GM12872 (cell line): ENCODE data around the gene PIK3AP1.

Source experiments
- TF ChIP-seq, protein P1 (sequence below): IDR thresholded peaks from 3 replicates; pipeline ENCODE4 v1.5.1; 2011; ENCODE audit warnings: low read depth, mild to moderate bottlenecking, low read length, moderate library complexity; ENCODE audit not compliant: insufficient read depth

PIK3AP1 gene

DNA sequence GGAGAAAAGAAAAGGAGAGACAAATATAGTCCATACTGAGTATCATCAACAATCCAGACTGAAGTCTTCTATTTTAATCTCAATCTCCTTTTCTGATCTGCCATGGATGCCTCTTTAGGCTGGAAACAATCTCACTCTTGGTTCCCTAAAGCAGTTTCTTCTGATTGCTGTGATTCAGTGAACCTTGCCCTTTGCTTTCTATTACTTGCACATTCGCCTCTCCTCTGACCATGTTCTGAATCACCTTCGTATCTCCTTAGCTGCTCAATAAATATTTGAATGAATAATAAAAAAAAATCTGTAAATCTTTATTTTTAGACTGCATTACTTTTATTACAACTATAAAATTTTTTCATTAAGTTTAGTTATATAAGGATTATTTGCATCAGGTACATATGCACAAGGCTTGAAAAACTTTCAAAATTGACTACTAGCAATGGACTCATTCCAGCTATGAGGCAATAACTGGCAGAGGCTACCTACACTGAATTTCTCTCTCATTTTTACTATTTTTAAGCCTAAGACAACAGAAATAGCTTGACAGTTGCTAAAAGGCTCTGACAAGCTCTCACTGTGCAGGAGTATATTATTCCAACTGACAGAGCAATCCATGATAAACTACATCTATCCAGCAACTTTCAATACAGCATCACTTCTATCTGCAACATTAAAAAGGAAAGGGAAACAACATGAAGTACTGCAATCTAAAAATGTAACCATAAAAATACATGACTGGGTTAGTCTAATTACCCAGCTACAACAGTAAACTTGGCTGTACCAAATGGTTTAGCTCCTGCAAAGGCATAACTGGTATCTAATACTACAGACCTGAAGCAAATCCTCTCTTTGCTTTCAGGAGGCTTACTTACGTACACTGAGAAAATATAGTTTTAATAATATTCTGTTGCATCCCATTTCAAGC is 159.1 kb downstream of the PIK3AP1 start:
- TF ChIP-seq, protein P1, sequence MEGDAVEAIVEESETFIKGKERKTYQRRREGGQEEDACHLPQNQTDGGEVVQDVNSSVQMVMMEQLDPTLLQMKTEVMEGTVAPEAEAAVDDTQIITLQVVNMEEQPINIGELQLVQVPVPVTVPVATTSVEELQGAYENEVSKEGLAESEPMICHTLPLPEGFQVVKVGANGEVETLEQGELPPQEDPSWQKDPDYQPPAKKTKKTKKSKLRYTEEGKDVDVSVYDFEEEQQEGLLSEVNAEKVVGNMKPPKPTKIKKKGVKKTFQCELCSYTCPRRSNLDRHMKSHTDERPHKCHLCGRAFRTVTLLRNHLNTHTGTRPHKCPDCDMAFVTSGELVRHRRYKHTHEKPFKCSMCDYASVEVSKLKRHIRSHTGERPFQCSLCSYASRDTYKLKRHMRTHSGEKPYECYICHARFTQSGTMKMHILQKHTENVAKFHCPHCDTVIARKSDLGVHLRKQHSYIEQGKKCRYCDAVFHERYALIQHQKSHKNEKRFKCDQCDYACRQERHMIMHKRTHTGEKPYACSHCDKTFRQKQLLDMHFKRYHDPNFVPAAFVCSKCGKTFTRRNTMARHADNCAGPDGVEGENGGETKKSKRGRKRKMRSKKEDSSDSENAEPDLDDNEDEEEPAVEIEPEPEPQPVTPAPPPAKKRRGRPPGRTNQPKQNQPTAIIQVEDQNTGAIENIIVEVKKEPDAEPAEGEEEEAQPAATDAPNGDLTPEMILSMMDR, result no peak

DNA sequence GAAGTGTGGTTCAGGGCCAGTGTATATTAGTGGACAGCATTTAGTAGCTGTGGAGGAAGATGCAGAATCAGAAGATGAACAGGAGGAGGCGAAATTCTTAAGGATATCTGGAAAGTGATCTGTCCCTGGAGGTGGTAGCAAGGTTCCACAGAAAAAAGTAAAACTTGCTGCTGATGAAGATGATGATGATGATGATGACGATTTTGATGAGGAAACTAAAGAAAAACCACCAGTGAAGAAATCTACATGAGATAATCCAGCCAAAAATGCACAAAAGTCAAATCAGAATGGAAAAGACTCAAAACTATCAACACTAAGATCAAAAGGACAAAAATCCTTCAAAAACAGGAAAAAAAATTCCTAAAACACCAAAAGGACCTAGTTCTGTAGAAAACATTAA is 159.8 kb downstream of the PIK3AP1 start:
- TF ChIP-seq, protein P1, result no peak

DNA sequence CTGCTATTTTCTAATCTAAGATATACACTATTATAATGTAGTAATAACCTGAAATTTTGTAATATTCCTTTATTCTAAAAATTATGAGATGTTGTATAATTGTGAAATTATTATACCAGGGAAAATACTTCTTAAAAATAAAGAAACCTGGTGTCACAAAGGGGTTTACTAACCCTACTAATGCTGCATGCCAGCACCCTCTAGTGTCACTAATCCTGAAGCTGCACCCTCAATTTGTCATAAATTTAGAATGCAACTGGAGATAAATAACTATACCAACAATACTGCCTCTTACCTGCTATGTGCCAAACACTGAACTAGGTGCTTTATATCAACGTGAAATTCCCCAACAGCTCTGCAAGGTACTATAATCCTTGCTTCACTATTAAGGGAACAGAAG is 164.3 kb downstream of the PIK3AP1 start:
- TF ChIP-seq, protein P1, result 0 out of 3 replicates have a peak, but pooled peaks have one; percentile 31

DNA sequence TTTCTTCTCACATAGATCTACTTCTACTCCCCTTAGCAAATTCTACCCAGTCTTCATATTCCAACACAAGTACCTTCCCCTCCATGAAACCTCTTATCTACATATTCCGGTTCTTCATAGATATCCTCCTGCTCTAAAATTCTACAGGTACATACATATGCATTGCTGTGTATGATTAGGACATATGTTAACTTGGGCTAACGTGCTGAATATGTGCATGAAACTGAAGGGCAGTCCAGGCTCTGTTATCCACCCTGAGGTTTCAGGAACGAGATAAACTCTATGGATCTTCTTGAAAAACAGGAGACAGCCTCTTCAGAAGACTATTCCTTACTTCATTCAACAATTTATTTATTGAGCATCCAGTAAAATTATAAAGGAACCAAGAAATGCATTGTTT is 165.0 kb downstream of the PIK3AP1 start:
- TF ChIP-seq, protein P1, result no peak

DNA sequence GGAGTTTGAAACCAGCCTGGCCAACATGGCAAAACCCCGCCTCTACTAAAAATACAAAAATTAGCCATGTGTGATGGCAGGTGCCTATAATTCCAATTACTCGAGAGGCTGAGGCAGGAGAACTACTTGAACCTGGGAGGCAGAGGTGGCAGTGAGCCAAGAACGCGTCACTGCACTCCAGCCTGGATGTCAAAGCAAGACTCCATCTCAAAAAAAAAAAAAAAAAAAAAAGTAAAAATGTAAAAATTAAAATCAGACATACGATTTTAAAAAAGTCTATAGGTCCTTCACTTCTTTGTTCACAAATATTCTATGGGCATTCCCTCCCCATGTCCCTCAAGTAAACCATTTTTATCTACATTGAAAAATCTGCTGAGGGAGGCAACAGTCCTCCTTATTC is 171.7 kb downstream of the PIK3AP1 start:
- TF ChIP-seq, protein P1, result no peak
